Endometrial microvascular endothelial cells (primary cell): ENCODE data around the gene UBTD1. TPM values are rescaled to one million over a fixed set of nuclear protein-coding genes. Genes with fewer than 3 reads are reported as not detected.

Experiments
- in situ Hi-C: cut with HindIII; loops from 2 replicates; pipeline ENCODE4 v1.10.0; 2017; ENCODE audit warnings: low sequenced_read_pairs, low pct_unique_long_range_greater_than_20kb; ENCODE audit errors: inconsistent ontology term
- total RNA-seq: library from RNA; depleted of rRNA; stranded (reverse); fragments of >200 nt; gene quantifications from one replicate; pipeline ENCODE4 v1.2.3, GENCODE V29; 2015; ENCODE audit errors: inconsistent ontology term

Gene UBTD1
- total RNA-seq, 1 donor from 2014 or later, result 34.5 TPM

DNA sequence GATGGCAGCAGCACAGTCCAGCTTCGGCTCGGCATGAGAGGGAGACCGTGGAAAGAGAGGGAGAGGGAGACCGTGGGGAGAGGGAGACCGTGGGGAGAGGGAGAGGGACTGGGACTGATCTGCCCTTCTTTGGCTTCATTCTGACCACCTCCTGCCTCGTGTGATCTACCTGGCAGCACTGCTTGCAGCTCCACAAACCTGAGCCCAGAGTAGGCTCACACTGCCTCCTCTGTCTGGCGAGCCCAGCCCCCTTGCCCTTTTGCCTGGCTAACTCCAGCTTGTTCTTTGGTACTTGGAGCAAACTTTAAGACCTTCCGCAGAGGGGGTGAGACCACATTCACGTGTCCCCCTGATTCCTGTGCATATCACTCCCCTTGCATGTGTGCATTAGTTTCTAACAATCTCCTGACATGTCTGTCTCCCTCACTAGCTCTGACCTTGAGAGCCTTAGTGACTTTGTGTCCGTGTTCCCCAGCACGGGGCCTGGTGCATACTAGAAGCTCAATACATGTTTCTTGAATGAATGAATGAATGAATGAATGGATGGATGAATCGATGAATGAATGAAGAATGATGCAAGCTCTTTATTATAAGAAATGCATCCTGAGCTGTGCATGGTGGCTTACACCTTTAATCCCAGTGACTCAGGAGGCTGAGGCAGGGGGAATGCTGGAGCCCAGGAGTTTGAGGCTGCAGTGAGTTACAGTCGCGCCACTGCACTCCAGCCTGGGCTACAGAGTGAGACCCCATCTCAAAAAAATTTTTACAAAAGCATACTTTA lies 31.2 kb downstream of the UBTD1 start:
- in situ Hi-C loops, result no loop called here

GRCh38 chr10:97531401-97531986 lies 32.8 kb downstream of the UBTD1 start:
- in situ Hi-C loops, result no loop called here

DNA sequence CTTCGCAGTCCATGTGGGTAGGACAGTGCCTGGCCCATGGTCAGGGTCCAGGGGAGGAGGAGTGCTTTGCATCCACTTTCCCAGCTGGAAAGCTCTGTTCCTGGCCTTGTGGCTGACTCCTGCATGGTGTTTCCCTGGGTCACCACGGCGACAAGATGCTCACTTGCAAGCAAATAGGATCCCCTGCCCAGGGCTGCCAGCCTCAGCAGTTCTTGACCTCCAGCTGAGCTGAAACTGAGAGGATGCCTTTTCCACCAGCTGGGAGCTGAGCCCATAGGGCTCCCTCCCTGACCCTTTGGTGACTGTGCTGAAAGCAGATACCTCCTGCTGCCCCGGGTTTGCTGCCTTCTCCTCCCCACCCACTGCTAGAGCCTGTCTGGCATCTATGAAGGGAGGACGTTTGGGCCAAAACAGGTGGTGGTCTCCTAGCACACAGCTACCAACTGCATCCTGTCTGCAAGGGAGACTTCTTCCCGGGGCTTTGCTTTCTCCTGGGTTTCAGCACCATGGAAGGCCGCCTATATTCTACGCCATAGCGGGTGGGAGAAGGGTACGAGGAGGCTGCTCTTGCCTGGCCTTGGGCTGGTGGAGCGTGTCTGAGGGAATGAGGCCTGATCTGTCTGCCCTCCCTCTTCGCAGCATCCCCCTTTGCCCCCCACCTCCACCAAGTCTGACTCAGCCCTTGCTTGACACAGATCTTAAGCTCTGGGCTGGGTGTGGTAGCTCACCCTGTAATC lies 34.4 kb downstream of the UBTD1 start:
- in situ Hi-C loops, result no loop called here

- in situ Hi-C loops, result no loop called here
Measured at GRCh38 chr10:97533888-97534287, 35.2 kb downstream of the UBTD1 start.

DNA sequence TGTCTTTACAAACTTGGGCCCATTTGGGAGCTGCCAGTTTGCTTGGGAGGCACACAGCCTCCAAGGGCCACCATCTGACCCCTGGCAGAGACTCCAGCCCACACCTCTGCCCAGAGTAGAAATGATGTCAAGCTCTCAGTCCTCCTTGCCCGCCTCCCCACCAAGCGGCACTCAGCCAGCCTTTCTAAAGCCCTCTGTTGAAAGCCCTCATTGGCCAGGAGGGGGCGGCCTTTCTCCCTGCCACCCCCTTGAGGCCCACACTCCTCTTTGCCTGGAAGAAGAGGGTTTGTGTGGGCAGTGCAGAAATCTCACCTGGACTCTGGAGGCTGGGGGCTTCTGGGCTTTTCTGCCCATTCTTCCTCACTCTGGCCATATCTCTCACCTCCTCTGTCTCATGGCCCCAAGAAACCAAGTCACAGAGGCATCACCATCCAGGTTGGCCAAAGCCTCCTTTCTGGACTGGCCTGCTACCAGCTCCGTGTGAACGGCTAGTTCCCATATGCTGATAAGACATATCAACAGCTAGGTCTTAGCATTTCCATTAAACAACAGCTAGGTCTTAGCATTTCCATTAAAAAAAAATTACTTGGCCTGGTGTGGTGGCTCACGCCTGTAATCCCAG lies 36.1 kb downstream of the UBTD1 start:
- in situ Hi-C loops, result no loop called here

DNA sequence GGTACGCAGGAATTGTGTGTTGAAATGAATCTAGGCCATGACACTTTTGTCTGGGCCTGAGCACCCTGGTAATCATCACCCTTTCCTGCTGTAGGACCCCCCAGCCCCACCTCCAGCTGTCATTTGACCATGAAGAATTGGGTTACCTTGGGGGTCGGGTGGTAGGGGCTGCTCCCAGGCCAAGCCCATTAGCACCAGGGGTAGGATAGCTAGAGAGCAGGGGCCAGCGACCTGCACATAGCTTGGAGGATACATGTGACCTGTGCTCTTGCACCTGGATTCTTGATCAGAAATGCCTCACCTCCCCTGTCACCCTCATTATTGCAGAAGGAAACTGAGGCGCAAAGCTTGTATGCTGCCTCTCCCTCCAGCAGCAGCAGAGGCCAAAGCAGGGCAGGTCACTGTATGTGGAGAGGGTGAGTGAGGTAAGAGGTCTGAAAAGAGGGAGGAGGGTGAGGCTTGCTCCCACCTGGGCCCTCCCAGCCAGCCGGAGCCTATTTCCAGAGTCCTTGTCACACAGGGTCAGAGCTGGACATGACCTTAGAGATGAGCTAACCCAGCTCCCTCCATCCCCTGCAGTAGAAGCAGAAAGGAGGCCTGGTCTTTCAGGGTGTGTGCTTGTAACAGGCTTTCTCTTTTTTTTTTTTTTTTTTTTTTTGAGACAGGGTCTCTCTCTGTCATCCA lies 38.6 kb downstream of the UBTD1 start:
- in situ Hi-C loops, result no loop called here

- in situ Hi-C loops, result no loop called here
Measured at GRCh38 chr10:97538411-97538810, 39.7 kb downstream of the UBTD1 start.

- in situ Hi-C loops, result no loop called here
Measured at GRCh38 chr10:97538839-97539238, 40.1 kb downstream of the UBTD1 start.

- in situ Hi-C loops, result no loop called here
Measured at GRCh38 chr10:97539523-97540200, 40.9 kb downstream of the UBTD1 start.

DNA sequence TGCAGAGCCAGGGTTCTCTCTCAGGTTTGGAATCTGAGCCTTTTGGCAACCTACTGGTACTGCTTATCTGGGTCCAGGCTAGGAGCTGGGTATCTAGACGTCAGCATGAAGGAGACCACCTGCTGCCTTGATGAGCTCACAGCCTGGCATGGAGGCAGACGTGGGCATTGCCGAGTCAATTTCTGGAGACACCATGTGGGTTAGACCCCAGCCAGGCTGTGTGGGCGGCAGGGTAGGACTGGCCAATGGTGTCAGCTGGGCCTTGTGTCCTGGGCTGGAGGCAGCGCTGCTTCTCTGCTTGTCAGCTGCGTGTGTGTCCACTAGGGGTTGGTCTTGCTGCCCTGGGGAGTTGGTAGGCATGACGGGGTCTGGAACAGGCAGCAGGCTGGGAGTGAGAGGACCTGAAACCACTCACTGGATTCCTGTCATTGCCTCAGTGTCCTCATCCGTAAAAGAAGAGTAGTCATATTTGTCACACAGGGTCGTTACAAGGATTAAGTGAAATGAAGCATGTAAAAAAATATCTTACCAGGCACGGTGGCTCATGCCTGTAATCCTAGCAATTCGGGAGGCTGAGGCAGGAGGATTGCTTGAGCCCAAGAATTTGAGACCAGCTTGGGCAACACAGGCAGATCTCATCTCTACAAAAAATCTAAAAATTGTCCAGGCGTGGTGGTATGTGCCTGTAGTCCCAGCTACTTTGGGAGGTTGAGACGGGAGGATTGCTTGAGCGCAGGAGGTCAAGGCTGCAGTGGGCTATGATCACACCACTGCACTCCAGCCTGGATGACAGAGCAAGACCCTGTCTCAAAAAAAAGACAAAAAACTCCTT lies 42.2 kb downstream of the UBTD1 start:
- in situ Hi-C loops, result no loop called here

GRCh38 chr10:97542169-97543024 lies 43.7 kb downstream of the UBTD1 start:
- in situ Hi-C loops, result no loop called here

DNA sequence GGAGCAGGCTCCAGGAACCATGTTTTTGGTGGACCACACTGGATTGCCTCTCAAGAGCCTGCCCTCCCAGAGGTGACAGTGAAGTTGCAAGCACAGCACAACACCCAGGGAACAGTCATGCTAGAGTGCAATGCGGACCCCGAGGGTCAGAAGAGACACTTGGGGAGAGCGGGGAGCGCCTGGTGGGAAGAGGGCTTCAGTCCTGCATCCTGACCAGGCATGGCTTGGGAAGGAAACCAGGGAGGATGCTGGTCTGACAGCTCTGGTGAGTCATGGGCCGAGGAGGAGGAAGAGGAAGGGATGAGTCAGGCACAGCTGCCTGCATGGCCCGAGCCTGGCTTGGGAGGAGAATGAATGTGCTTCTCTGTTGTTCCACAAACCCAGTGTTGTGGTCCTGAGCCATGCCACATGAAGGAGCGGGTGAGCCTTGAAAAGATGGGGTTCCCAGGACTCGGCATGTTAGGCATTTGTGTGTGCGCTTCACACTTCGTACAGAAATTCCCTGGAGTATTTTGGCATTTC lies 44.4 kb downstream of the UBTD1 start:
- in situ Hi-C loops, result no loop called here

GRCh38 chr10:97546456-97547270 lies 47.9 kb downstream of the UBTD1 start:
- in situ Hi-C loops, result no loop called here

DNA sequence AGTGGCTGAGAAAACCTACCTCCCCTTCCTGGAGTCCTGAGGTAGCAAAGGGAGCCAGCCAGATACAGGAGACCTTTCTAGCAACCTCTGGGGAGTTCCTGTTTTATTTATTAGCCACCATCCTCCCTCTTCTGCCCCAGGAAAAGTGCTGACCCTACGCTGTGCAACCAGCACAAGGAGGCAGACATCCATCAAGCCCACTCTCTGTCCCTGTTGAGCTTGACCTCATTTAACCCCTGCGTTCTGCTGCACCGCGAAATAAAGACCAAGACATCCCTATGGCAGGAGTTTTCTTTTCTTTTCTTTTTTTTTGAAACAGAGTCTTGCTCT lies 48.5 kb downstream of the UBTD1 start:
- in situ Hi-C loops, result no loop called here

DNA sequence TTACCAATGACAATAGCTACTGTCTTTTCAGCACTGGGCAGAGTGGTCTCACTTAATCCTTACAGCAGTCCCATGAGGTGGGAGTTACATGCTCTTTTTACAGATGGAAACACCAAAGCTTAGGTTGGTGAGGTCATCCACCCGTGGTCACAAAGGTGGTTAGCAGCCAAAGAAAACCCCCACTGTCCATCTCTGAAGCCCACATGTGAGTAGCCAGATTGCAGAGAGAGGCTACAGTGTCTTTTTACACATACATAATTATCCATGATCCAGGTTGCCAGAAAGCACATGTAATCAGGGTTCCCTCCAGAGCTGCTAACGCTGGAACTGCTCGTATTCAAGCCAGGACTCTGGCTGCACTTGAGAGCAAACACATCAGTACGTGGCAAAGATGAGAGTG lies 49.2 kb downstream of the UBTD1 start:
- in situ Hi-C loops, result no loop called here

GRCh38 chr10:97548828-97549455 lies 50.2 kb downstream of the UBTD1 start:
- in situ Hi-C loops, result no loop called here
